ENCODE results near the gene IGFN1. TPM values are rescaled to one million over a fixed set of nuclear protein-coding genes. Genes with fewer than 3 reads are reported as not detected.

Gene IGFN1
- total RNA-seq, 4 donors from 2014 or later, result not detected

GRCh38 chr1:201274616-201275252 lies 84.1 kb downstream of the IGFN1 start:
- Histone ChIP-seq H3K4me1 (no peaks in the 10 kb centered on the region), H3K36me3 (no peaks in the 10 kb centered on the region), H3K27me3 (peaks cover 48% of the 10 kb centered on the region), H3K27ac (no peak overlapping the region), H3K9me3 (no peaks in the 10 kb centered on the region), H3K4me3 (no peak overlapping the region)
- WGBS, 2 donors (ENCODE audit: low coverage in 1 of 2), result 94 to 100% methylated on average over 2 to 3 of the region's 12 CpGs
- TF ChIP-seq POLR2A (IDR thresholded peaks at IDR 0.05) (no peak), EP300 (IDR thresholded peaks at IDR 0.05) (no peak), POLR2AphosphoS5 (IDR thresholded peaks at IDR 0.05) (no peak)
- TF ChIP-seq, protein P1, sequence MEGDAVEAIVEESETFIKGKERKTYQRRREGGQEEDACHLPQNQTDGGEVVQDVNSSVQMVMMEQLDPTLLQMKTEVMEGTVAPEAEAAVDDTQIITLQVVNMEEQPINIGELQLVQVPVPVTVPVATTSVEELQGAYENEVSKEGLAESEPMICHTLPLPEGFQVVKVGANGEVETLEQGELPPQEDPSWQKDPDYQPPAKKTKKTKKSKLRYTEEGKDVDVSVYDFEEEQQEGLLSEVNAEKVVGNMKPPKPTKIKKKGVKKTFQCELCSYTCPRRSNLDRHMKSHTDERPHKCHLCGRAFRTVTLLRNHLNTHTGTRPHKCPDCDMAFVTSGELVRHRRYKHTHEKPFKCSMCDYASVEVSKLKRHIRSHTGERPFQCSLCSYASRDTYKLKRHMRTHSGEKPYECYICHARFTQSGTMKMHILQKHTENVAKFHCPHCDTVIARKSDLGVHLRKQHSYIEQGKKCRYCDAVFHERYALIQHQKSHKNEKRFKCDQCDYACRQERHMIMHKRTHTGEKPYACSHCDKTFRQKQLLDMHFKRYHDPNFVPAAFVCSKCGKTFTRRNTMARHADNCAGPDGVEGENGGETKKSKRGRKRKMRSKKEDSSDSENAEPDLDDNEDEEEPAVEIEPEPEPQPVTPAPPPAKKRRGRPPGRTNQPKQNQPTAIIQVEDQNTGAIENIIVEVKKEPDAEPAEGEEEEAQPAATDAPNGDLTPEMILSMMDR (IDR thresholded peaks at IDR 0.05), result no peak
- ATAC-seq, result no peak

DNA sequence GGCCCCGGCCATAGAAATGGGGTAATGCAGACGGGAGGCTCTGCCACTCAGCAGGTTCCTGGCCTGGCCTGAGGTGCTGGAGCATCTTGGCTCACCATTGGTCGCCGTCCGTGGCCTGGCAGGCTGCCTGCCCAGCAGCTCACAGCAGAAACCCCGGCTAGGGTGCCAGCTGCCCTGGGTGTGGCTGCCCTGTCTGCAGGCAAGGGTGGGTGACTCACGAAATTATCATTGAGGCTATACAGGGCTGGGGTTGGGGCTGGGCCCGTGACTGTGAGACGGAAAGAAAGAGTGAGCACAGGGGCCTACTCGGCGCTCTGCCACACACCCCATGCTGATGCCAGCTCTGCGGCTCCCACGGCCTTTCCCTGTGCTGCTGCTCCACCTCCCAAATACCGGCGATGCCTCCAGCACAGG lies 84.6 kb downstream of the IGFN1 start:
- Histone ChIP-seq H3K9me3 (no peaks in the 10 kb centered on the region), H3K36me3 (no peaks in the 10 kb centered on the region), H3K27me3 (peaks cover 46% of the 10 kb centered on the region), H3K4me1 (no peaks in the 10 kb centered on the region), H3K27ac (no peak overlapping the region), H3K4me3 (no peak overlapping the region)
- TF ChIP-seq POLR2AphosphoS5 (IDR thresholded peaks at IDR 0.05) (no peak), EP300 (IDR thresholded peaks at IDR 0.05) (no peak), POLR2A (IDR thresholded peaks at IDR 0.05) (no peak)
- TF ChIP-seq, protein P1 (IDR thresholded peaks at IDR 0.05), result no peak
- ATAC-seq, result no peak
- WGBS, 2 donors (ENCODE audit: low coverage in 1 of 2), result 62% methylated on average over 4 of the region's 15 CpGs; no CpG with 5 or more reads in 1 of the 2 donors

GRCh38 chr1:201276891-201277290 lies 86.3 kb downstream of the IGFN1 start:
- no CpG with 5 or more reads among the region's 6 CpGs for WGBS, 2 donors (ENCODE audit: low coverage in 1 of 2)
- Histone ChIP-seq H3K27me3 (peaks cover 40% of the 10 kb centered on the region), H3K9me3 (no peaks in the 10 kb centered on the region), H3K4me1 (no peaks in the 10 kb centered on the region), H3K36me3 (no peaks in the 10 kb centered on the region), H3K27ac (no peak overlapping the region), H3K4me3 (no peak overlapping the region)
- TF ChIP-seq EP300 (IDR thresholded peaks at IDR 0.05) (no peak), POLR2AphosphoS5 (IDR thresholded peaks at IDR 0.05) (no peak), POLR2A (IDR thresholded peaks at IDR 0.05) (no peak)
- TF ChIP-seq, protein P1 (IDR thresholded peaks at IDR 0.05), result no peak
- ATAC-seq, result no peak

DNA sequence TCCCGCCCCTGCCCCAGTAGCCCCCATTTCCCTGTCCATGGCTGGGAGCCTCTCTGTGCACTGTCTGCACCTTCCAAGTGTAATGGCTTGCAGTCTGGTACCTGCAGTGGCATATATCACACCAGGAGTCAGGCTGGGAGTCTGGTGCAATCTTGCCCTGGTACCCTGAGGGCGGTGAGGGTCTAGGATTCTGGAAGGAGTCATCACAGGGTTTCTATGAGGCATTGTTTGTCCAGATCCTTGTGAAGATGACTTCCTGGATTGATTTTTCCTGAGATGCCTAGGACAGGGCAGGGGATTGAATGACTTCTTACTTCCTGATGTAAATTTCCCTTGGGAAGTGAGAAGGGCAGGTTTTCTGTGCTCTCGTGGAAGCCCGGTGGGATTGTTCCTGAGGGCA lies 86.8 kb downstream of the IGFN1 start:
- no peak for ATAC-seq
- H3K36me3 ChIP-seq, result no peaks in the 10 kb centered on the region
- WGBS, 2 donors (ENCODE audit: low coverage in 1 of 2), result 77 to 100% methylated on average over 1 to 2 of the region's 4 CpGs
- TF ChIP-seq, protein P1 (IDR thresholded peaks at IDR 0.05), result no peak
- TF ChIP-seq POLR2A (IDR thresholded peaks at IDR 0.05), result no peak
- no peak for TF ChIP-seq EP300 (IDR thresholded peaks at IDR 0.05)
- TF ChIP-seq POLR2AphosphoS5 (IDR thresholded peaks at IDR 0.05), result no peak
- H3K27me3 ChIP-seq, result peaks cover 42% of the 10 kb centered on the region
- H3K27ac ChIP-seq, result no peak overlapping the region
- H3K4me3 ChIP-seq, result no peak overlapping the region
- no peaks in the 10 kb centered on the region for H3K9me3 ChIP-seq
- H3K4me1 ChIP-seq, result no peaks in the 10 kb centered on the region

Other genes starting within 250 kb of the IGFN1 start
- 1 to 10 TPM; 1.2 to 1.9 (median 1.6) TPM for gene KIF21B, start 167.1 kb upstream of the IGFN1 start, total RNA-seq
- not detected for gene CACNA1S, start 78.4 kb upstream of the IGFN1 start, total RNA-seq
- gene ASCL5, start 63.6 kb upstream of the IGFN1 start, total RNA-seq, result not detected
- gene TMEM9, start 36.4 kb upstream of the IGFN1 start, total RNA-seq, result 10 to 100 TPM; 51.7 to 61.5 (median 56.7) TPM
- gene PKP1, start 92.7 kb downstream of the IGFN1 start, total RNA-seq, result 10 to 100 TPM in 1 of 4 donors, 1 to 10 TPM in 2, under 1 TPM in 1; 0.27 to 12.8 (median 4.0) TPM
- under 1 TPM in 3 of 4 donors, not detected in 1; 0.47 to 0.94 (median 0.81) TPM for gene TNNT2, start 186.9 kb downstream of the IGFN1 start, total RNA-seq
- gene LAD1, start 208.5 kb downstream of the IGFN1 start, total RNA-seq, result 10 to 100 TPM in 1 of 4 donors, 1 to 10 TPM in 3; 1.2 to 24.1 (median 1.9) TPM
- not detected for gene TNNI1, start 230.9 kb downstream of the IGFN1 start, total RNA-seq